ENCODE measurements around the gene GLIS2. TPM values are rescaled to one million over a fixed set of nuclear protein-coding genes. Genes with fewer than 3 reads are reported as not detected.
A peak's percentile ranks its signal among the peaks of the same experiment; 100 is the strongest.

GLIS2 gene
- total and polyA plus RNA-seq, 2 donors (not counting 1 experiment from before 2014, with no cell fraction given), result 4.0 to 6.0 TPM

GRCh38 chr16:4317532-4318450, 1.9 kb downstream of the GLIS2 start:
- Histone ChIP-seq H4K20me1 (ENCODE audit: control insufficient read depth, extremely low read depth, insufficient read depth, low read length) (no peaks in the 10 kb centered on the region), H3K4me1 (ENCODE audit: control insufficient read depth, extremely low read depth, insufficient read depth, low read length) (peaks cover 24% of the 10 kb centered on the region), H3K9ac (ENCODE audit: insufficient read depth, low read length) (peak overlapping the region; percentile 72), H3K4me2 (ENCODE audit: extremely low read depth, insufficient read depth, low read length) (peak overlapping the region; percentile 95), H3K27ac (ENCODE audit: insufficient read depth, low read length) (peak overlapping the region; percentile 77), H3K9me3 (ENCODE audit: control insufficient read depth, insufficient read depth, low read depth, low read length) (no peaks in the 10 kb centered on the region), H3K27me3 (ENCODE audit: control insufficient read depth, insufficient read depth, low read length) (no peaks in the 10 kb centered on the region), H2AFZ (ENCODE audit: low read length) (no peak overlapping the region), H3K4me3 (replicated peaks in 1 of 4; ENCODE audit: control extremely low read depth in 1 of 4, insufficient read depth in 1 of 4, low read depth in 3 of 4, low read length in 4 of 4) (peak overlapping the region; percentile 45 to 94 (median 75)), H3K36me3 (ENCODE audit: control insufficient read depth, insufficient read depth, low read length) (peaks cover 3% of the 10 kb centered on the region), H3K79me2 (ENCODE audit: control insufficient read depth, insufficient read depth, low read length) (peaks cover 65% of the 10 kb centered on the region)
- peak; percentile 30 to 66 for DNase-seq (ENCODE audit: low read depth in 2 of 2)
- TF ChIP-seq, protein P1, sequence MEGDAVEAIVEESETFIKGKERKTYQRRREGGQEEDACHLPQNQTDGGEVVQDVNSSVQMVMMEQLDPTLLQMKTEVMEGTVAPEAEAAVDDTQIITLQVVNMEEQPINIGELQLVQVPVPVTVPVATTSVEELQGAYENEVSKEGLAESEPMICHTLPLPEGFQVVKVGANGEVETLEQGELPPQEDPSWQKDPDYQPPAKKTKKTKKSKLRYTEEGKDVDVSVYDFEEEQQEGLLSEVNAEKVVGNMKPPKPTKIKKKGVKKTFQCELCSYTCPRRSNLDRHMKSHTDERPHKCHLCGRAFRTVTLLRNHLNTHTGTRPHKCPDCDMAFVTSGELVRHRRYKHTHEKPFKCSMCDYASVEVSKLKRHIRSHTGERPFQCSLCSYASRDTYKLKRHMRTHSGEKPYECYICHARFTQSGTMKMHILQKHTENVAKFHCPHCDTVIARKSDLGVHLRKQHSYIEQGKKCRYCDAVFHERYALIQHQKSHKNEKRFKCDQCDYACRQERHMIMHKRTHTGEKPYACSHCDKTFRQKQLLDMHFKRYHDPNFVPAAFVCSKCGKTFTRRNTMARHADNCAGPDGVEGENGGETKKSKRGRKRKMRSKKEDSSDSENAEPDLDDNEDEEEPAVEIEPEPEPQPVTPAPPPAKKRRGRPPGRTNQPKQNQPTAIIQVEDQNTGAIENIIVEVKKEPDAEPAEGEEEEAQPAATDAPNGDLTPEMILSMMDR (conservative IDR thresholded peaks at IDR 0.05 in 1 of 2, IDR thresholded peaks at IDR 0.05 in 1 of 2; ENCODE audit: low read depth in 1 of 2, low read length in 2 of 2), result no peak
- no peak for TF ChIP-seq EZH2 (IDR thresholded peaks at IDR 0.05; ENCODE audit: low read length, missing control alignments)

DNA sequence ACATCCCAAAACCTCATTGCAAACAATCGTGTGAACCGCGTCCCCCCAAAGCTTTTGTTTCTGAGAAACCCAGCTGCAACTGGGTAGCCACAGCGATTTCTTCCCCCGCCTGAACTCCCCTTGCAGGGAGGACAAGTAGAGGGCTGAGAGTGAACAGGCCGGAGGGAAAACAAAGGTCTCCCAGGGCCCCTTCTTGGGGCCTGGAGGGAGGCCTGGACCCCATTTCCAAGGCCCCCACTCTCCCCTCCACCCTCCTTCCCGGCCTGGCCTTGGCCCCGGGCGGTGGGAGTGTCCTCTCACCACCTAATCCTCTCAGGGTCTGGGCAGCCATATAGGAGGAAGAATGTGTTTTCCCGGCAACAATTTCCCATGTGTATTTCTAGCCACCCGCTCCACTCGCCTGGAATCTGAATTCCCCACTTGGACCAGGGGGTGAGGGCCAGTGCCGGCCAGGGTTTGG, 2.6 kb downstream of the GLIS2 start:
- Histone ChIP-seq H3K9me3 (ENCODE audit: control insufficient read depth, insufficient read depth, low read depth, low read length) (no peaks in the 10 kb centered on the region), H3K4me1 (ENCODE audit: control insufficient read depth, extremely low read depth, insufficient read depth, low read length) (peaks cover 24% of the 10 kb centered on the region), H3K27me3 (ENCODE audit: control insufficient read depth, insufficient read depth, low read length) (no peaks in the 10 kb centered on the region), H3K4me2 (ENCODE audit: extremely low read depth, insufficient read depth, low read length) (peak overlapping the region; percentile 95), H2AFZ (ENCODE audit: low read length) (no peak overlapping the region), H3K27ac (ENCODE audit: insufficient read depth, low read length) (peak overlapping the region; percentile 77), H3K9ac (ENCODE audit: insufficient read depth, low read length) (no peak overlapping the region), H3K79me2 (ENCODE audit: control insufficient read depth, insufficient read depth, low read length) (peaks cover 71% of the 10 kb centered on the region), H3K36me3 (ENCODE audit: control insufficient read depth, insufficient read depth, low read length) (peaks cover 4% of the 10 kb centered on the region), H3K4me3 (replicated peaks in 1 of 4; ENCODE audit: control extremely low read depth in 1 of 4, insufficient read depth in 1 of 4, low read depth in 3 of 4, low read length in 4 of 4) (peak overlapping the region in 3 of 4 experiments; percentile 21 to 94 (median 91)), H4K20me1 (ENCODE audit: control insufficient read depth, extremely low read depth, insufficient read depth, low read length) (no peaks in the 10 kb centered on the region)
- TF ChIP-seq EZH2 (IDR thresholded peaks at IDR 0.05; ENCODE audit: low read length, missing control alignments), result no peak
- TF ChIP-seq, protein P1 (conservative IDR thresholded peaks at IDR 0.05 in 1 of 2, IDR thresholded peaks at IDR 0.05 in 1 of 2; ENCODE audit: low read depth in 1 of 2, low read length in 2 of 2), result no peak
- peak in 1 of 2 donors; percentile 60 for DNase-seq (ENCODE audit: low read depth in 2 of 2)

DNA sequence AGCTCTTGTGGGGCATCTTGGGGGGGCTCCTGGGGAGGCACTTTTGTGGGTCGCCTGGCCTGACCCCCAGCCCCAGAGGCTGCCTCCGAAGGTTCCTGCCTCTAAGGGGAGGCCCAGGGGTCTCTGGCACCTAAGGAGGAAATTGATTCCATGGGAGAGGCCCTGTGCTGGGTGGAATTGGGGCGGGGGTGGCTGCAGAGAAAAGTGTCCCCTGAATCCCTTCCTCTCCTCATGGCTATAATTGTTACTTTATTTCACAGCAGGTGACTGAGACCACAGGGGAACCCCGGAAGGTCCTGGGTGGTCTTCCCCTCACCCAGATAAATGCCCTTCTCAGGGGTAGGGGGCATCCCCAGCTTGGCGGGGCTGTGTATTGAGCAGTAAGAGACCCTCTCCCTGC, 3.1 kb downstream of the GLIS2 start:
- Histone ChIP-seq H3K79me2 (ENCODE audit: control insufficient read depth, insufficient read depth, low read length) (peaks cover 76% of the 10 kb centered on the region), H3K4me3 (replicated peaks in 1 of 4; ENCODE audit: control extremely low read depth in 1 of 4, insufficient read depth in 1 of 4, low read depth in 3 of 4, low read length in 4 of 4) (peak overlapping the region in 3 of 4 experiments; percentile 21 to 94 (median 91)), H3K9ac (ENCODE audit: insufficient read depth, low read length) (no peak overlapping the region), H2AFZ (ENCODE audit: low read length) (no peak overlapping the region), H4K20me1 (ENCODE audit: control insufficient read depth, extremely low read depth, insufficient read depth, low read length) (no peaks in the 10 kb centered on the region), H3K27me3 (ENCODE audit: control insufficient read depth, insufficient read depth, low read length) (no peaks in the 10 kb centered on the region), H3K36me3 (ENCODE audit: control insufficient read depth, insufficient read depth, low read length) (peaks cover 4% of the 10 kb centered on the region), H3K4me2 (ENCODE audit: extremely low read depth, insufficient read depth, low read length) (peak overlapping the region; percentile 95), H3K9me3 (ENCODE audit: control insufficient read depth, insufficient read depth, low read depth, low read length) (no peaks in the 10 kb centered on the region), H3K27ac (ENCODE audit: insufficient read depth, low read length) (no peak overlapping the region), H3K4me1 (ENCODE audit: control insufficient read depth, extremely low read depth, insufficient read depth, low read length) (peaks cover 28% of the 10 kb centered on the region)
- TF ChIP-seq, protein P1 (conservative IDR thresholded peaks at IDR 0.05 in 1 of 2, IDR thresholded peaks at IDR 0.05 in 1 of 2; ENCODE audit: low read depth in 1 of 2, low read length in 2 of 2), result no peak
- TF ChIP-seq EZH2 (IDR thresholded peaks at IDR 0.05; ENCODE audit: low read length, missing control alignments), result no peak
- no peak for DNase-seq (ENCODE audit: low read depth in 2 of 2)

Data from fibroblast of lung (primary cell).